CD4-positive, alpha-beta T cell (primary cell): ENCODE results near the gene ELMOD3. TPM values are rescaled to one million over a fixed set of nuclear protein-coding genes. Genes with fewer than 3 reads are reported as not detected.

Experiments used
- ATAC-seq: fragments of 200-7000 bp; cut with Tn5 transposase; one replicate; pipeline ENCODE4 v1.10.0; 2022; ENCODE audit warnings: mild to moderate bottlenecking; ENCODE audit not compliant: poor library complexity
- CTCF ChIA-PET: fragments of 350-600 bp; sonication (Branson Sonifier 250); formaldehyde crosslinking; loops from one replicate; lab custom pipeline; 2021; ENCODE audit warnings: antibody characterized with exemption, inconsistent platforms; lab: Charles Lee
- POLR2A ChIA-PET: fragments of 350-600 bp; sonication (Branson Sonifier 250); formaldehyde crosslinking; loops from one replicate; lab custom pipeline; 2021; ENCODE audit warnings: antibody characterized with exemption, inconsistent platforms; lab: Charles Lee
- DNase-seq, 14 experiments: peaks; one replicate each; pipeline ENCODE4 v3.0.0-alpha.2; 2013 to 2020; ENCODE audit warnings: mixed read lengths in 2 of 14
- H3K27ac ChIP-seq, 2 donors: one replicate each; pipeline versions ENCODE4 v1.5.1 to v1.7.0; 2013; ENCODE audit warnings: low read length in 2 of 2, low read depth in 1 of 2, mild to moderate bottlenecking in 1 of 2
- H3K27me3 ChIP-seq, 2 experiments: 1 replicate in 1 of 2; 2 replicates in 1 of 2; pipeline versions ENCODE4 v1.6.1 to v1.7.0; 2013; ENCODE audit warnings: low read length in 2 of 2, control low read depth in 1 of 2, mild to moderate bottlenecking in 1 of 2, moderate library complexity in 1 of 2; ENCODE audit not compliant: insufficient read depth in 2 of 2, control insufficient read depth in 1 of 2
- H3K36me3 ChIP-seq: one replicate; pipeline ENCODE4 v1.6.1; 2013; ENCODE audit warnings: low read length, control low read depth; ENCODE audit not compliant: insufficient read depth
- H3K4me1 ChIP-seq: one replicate; pipeline ENCODE4 v1.6.1; 2013; ENCODE audit warnings: low read length, control low read depth; ENCODE audit not compliant: insufficient read depth
- H3K4me3 ChIP-seq: one replicate; pipeline ENCODE4 v1.5.1; 2013; ENCODE audit warnings: mild to moderate bottlenecking, low read length, moderate library complexity
- H3K9me3 ChIP-seq, 2 experiments: 1 replicate in 1 of 2; 2 replicates in 1 of 2; pipeline versions ENCODE4 v1.6.1 to v1.7.0; 2013; ENCODE audit warnings: low read length in 2 of 2, mild to moderate bottlenecking in 2 of 2, control low read depth in 1 of 2, moderate library complexity in 1 of 2; ENCODE audit not compliant: control insufficient read depth in 1 of 2, insufficient read depth in 1 of 2
- H3K27ac Mint-ChIP-seq: one replicate; pipeline ENCODE4 v1.8.0; 2020; ENCODE audit warnings: mixed read lengths
- H3K27me3 Mint-ChIP-seq: one replicate; pipeline ENCODE4 v1.8.0; 2021; ENCODE audit warnings: mixed read lengths
- H3K36me3 Mint-ChIP-seq: one replicate; pipeline ENCODE4 v1.8.0; 2021; ENCODE audit warnings: low read depth, mixed read lengths
- H3K4me1 Mint-ChIP-seq: one replicate; pipeline ENCODE4 v1.8.0; 2021; ENCODE audit warnings: low read depth, mixed read lengths
- H3K4me3 Mint-ChIP-seq: one replicate; pipeline ENCODE4 v1.8.0; 2020; ENCODE audit warnings: mild to moderate bottlenecking, mixed read lengths
- H3K9me3 Mint-ChIP-seq: one replicate; pipeline ENCODE4 v1.8.0; 2020; ENCODE audit warnings: mixed read lengths
- intact Hi-C, 2 experiments: fragments of 100-400 bp; cut with DNase I in 1 of 2; cut with micrococcal nuclease in 1 of 2; formaldehyde crosslinking; loops; one replicate each; pipeline versions ENCODE4 v1.15.1 to v1.9.0; 2023 to 2025; cut with DNase I, micrococcal nuclease
- total RNA-seq, 174 experiments: library from RNA in 2 of 174; stranded (reverse) in 2 of 174; gene quantifications; one replicate each; pipeline ENCODE4 v1.2.3 and lab custom pipeline; 2021 to 2026
- TF ChIP-seq, protein P1 (sequence below): fragments of 200-600 bp; IDR thresholded peaks from one replicate; pipeline ENCODE4 v1.8.0; 2022; ENCODE audit warnings: antibody characterized with exemption, mild to moderate bottlenecking

The ELMOD3 gene
- total RNA-seq, 2 experiments from 2014 or later = 13.5 to 15.3 TPM

DNA sequence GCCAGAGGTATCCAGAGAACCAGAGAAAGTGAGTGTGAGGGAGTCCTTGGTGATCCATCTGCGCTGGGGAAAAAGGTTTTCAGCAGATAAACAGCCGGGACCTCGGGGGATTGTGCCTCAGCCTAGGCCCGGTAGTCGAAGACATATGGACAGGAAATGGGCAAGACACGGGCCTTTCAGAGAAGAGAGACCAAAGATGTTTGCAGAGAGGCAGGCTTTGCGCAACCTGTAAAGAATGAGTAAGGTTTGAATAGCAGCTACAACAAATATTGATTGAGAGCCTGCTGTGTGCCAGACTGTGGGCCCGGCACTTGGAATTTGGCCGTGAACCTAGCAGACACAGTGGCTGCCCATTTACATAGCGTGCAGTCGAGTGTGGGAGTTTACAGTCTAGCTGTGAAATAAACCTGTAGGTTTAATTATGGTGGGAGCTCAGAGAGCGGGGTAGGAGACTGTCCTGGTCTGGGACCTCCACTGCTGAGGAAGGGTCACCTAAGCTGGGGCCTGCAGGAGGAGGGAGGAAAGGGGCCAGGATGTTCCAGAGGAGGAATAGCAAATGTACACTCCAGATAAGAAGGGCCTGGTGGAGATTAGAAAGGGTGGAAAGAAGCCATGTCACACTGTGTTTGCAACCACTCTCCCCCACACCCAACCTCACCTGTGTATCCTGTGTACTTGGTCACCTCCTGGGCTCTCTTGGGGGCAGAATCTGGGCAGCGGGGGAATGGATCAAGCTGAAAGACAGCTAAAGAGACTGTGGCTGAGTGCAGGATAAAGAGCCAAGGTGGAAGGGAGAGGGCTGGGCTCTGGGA is 66.9 kb downstream of the ELMOD3 start:
- no peak overlapping the region for H3K4me3 ChIP-seq
- POLR2A ChIA-PET = interaction anchor here (4.5 to 4.8 kb wide), 2 partner anchors 117 to 130 kb away, joined by 43 to 47 read pairs; partner anchors contain the start of gene MAT2A

GRCh38 chr2:85422072-85422457 is 67.5 kb downstream of the ELMOD3 start:
- H3K4me3 ChIP-seq = no peak overlapping the region
- H3K27ac ChIP-seq = no peak overlapping the region
- Mint-ChIP-seq H3K36me3 (peaks cover 4% of the 10 kb centered on the region), H3K4me1 (peaks cover 24% of the 10 kb centered on the region), H3K27me3 (no peaks in the 10 kb centered on the region), H3K27ac (peak overlapping the region; percentile 14), H3K4me3 (no peak overlapping the region), H3K9me3 (no peaks in the 10 kb centered on the region)
- TF ChIP-seq, protein P1, sequence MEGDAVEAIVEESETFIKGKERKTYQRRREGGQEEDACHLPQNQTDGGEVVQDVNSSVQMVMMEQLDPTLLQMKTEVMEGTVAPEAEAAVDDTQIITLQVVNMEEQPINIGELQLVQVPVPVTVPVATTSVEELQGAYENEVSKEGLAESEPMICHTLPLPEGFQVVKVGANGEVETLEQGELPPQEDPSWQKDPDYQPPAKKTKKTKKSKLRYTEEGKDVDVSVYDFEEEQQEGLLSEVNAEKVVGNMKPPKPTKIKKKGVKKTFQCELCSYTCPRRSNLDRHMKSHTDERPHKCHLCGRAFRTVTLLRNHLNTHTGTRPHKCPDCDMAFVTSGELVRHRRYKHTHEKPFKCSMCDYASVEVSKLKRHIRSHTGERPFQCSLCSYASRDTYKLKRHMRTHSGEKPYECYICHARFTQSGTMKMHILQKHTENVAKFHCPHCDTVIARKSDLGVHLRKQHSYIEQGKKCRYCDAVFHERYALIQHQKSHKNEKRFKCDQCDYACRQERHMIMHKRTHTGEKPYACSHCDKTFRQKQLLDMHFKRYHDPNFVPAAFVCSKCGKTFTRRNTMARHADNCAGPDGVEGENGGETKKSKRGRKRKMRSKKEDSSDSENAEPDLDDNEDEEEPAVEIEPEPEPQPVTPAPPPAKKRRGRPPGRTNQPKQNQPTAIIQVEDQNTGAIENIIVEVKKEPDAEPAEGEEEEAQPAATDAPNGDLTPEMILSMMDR = no peak
- CTCF ChIA-PET = interaction anchor here (4.5 kb wide), 1 partner anchor 129 kb away, joined by 44 read pairs; no protein-coding TSS in a partner anchor
- DNase-seq (no peak), ATAC-seq (no peak)
- H3K4me1 ChIP-seq = peaks cover 33% of the 10 kb centered on the region
- H3K27me3 ChIP-seq = no peaks in the 10 kb centered on the region
- H3K36me3 ChIP-seq = no peaks in the 10 kb centered on the region
- intact Hi-C loops = loop anchor here in 1 of 2 experiments (5.0 kb wide), 1 partner anchor 180 kb away; the partner anchor contains the start of gene TMEM150A
- POLR2A ChIA-PET = interaction anchor here (4.5 to 4.8 kb wide), 2 partner anchors 117 to 130 kb away, joined by 43 to 47 read pairs; partner anchors contain the start of gene MAT2A
- H3K9me3 ChIP-seq = no peaks in the 10 kb centered on the region

More for the DNA sequence above, 66.9 kb downstream of the ELMOD3 start:
- no peak for ATAC-seq
- H3K27ac ChIP-seq = no peak overlapping the region
- H3K27me3 Mint-ChIP-seq = no peaks in the 10 kb centered on the region
- intact Hi-C loops = loop anchor here in 1 of 2 experiments (2.0 to 5.0 kb wide), 4 partner anchors 67 to 285 kb away; partner anchors contain the start of genes ELMOD3, RETSAT, TMEM150A and USP39
- H3K4me3 Mint-ChIP-seq = no peak overlapping the region
- no peaks in the 10 kb centered on the region for H3K36me3 ChIP-seq
- TF ChIP-seq, protein P1 = no peak
- no peaks in the 10 kb centered on the region for H3K9me3 Mint-ChIP-seq
- CTCF ChIA-PET = interaction anchor here (0.7 to 4.5 kb wide), 3 partner anchors 117 to 130 kb away, joined by 4 to 44 read pairs (median 4); partner anchors contain the start of gene MAT2A
- peak overlapping the region; percentile 14 for H3K27ac Mint-ChIP-seq
- peaks cover 24% of the 10 kb centered on the region for H3K4me1 Mint-ChIP-seq
- H3K4me1 ChIP-seq = peaks cover 33% of the 10 kb centered on the region
- no peaks in the 10 kb centered on the region for H3K27me3 ChIP-seq
- no peaks in the 10 kb centered on the region for H3K9me3 ChIP-seq
- H3K36me3 Mint-ChIP-seq = peaks cover 4% of the 10 kb centered on the region
- no peak for DNase-seq

- ChIA-PET CTCF (no interaction called here), POLR2A (no interaction called here)
- Mint-ChIP-seq H3K9me3 (no peaks in the 10 kb centered on the region), H3K27me3 (no peaks in the 10 kb centered on the region), H3K4me1 (peaks cover 19% of the 10 kb centered on the region), H3K36me3 (peaks cover under 1% of the 10 kb centered on the region), H3K4me3 (no peak overlapping the region), H3K27ac (no peak overlapping the region)
- Histone ChIP-seq H3K4me1 (peaks cover 27% of the 10 kb centered on the region), H3K4me3 (no peak overlapping the region), H3K9me3 (no peaks in the 10 kb centered on the region), H3K27ac (no peak overlapping the region), H3K27me3 (no peaks in the 10 kb centered on the region), H3K36me3 (no peaks in the 10 kb centered on the region)
- DNase-seq (peak in 1 of 14 experiments; percentile 12), ATAC-seq (no peak)
- intact Hi-C loops = loop anchor here in 1 of 2 experiments (5.0 kb wide), 1 partner anchor 179 kb away; the partner anchor contains the start of gene TMEM150A
- TF ChIP-seq, protein P1 = no peak
Measured at GRCh38 chr2:85423525-85423924, 69.0 kb downstream of the ELMOD3 start.
